Measurements from ENCODE around the gene IL12RB2.
"Not testable (repeated sequence)": the region's sequence is repeated elsewhere in the genome, so short reads cannot be mapped to it uniquely, and the experiment has no call there.

IL12RB2 gene

GRCh38 chr1:67399199-67399993 lies 91.7 kb downstream of the IL12RB2 start:
- DNase-seq, result no peak

GRCh38 chr1:67400029-67400786 lies 92.5 kb downstream of the IL12RB2 start:
- not testable (repeated sequence) for DNase-seq

- no peak for DNase-seq
Observed at GRCh38 chr1:67401443-67401842, 93.8 kb downstream of the IL12RB2 start.

- no peak for DNase-seq
Observed at GRCh38 chr1:67404212-67404620, 96.5 kb downstream of the IL12RB2 start.

- no peak for DNase-seq
Observed at GRCh38 chr1:67405473-67406245, 98.0 kb downstream of the IL12RB2 start.

- DNase-seq, result no peak
Observed at GRCh38 chr1:67407498-67407897, 99.8 kb downstream of the IL12RB2 start.

GRCh38 chr1:67408148-67408547 lies 100.5 kb downstream of the IL12RB2 start:
- DNase-seq, result no peak

- DNase-seq, result not testable (repeated sequence)
Observed at GRCh38 chr1:67413101-67413500, 105.4 kb downstream of the IL12RB2 start.

GRCh38 chr1:67414574-67414973 lies 106.9 kb downstream of the IL12RB2 start:
- no peak for DNase-seq

- DNase-seq, result no peak
Observed at GRCh38 chr1:67415041-67415440, 107.4 kb downstream of the IL12RB2 start.

GRCh38 chr1:67417733-67418132 lies 110.1 kb downstream of the IL12RB2 start:
- not testable (repeated sequence) for DNase-seq

GRCh38 chr1:67418839-67419586 lies 111.3 kb downstream of the IL12RB2 start:
- no peak for DNase-seq

- no peak for DNase-seq
Observed at GRCh38 chr1:67420835-67421492, 113.3 kb downstream of the IL12RB2 start.

GRCh38 chr1:67427465-67427864 lies 119.8 kb downstream of the IL12RB2 start:
- DNase-seq, result no peak

- no peak for DNase-seq
Observed at GRCh38 chr1:67427947-67428346, 120.3 kb downstream of the IL12RB2 start.

- peak in 8 of 14 donors; percentile 24 to 52 (median 37) for DNase-seq
Observed at GRCh38 chr1:67429011-67429527, 121.4 kb downstream of the IL12RB2 start.

- DNase-seq, result peak in 10 of 14 donors; percentile 3 to 74 (median 53)
Observed at GRCh38 chr1:67429528-67430357, 122.1 kb downstream of the IL12RB2 start.

GRCh38 chr1:67430358-67431155 lies 122.9 kb downstream of the IL12RB2 start, which contains the start of gene SERBP1:
Gene SERBP1 (minus strand): TSS chr1:67430402. CDS start chr1:67430300, 102 bp downstream.
- DNase-seq, result peak; percentile 61 to 96 (median 92)

GRCh38 chr1:67431156-67431765 lies 123.6 kb downstream of the IL12RB2 start:
- no peak for DNase-seq
